Measurements from ENCODE around the gene FOXC1.

GRCh38 chr6:1607516-1608221 is 2.0 kb upstream of the FOXC1 start:
- TF ChIP-seq EZH2 (IDR thresholded peaks at IDR 0.05; ENCODE audit: insufficient read depth, poor library complexity, severe bottlenecking), result peak; percentile 88
- peak; percentile 70; the same call in 1 of the 2 replicates for TF ChIP-seq EZH2phosphoT487 (IDR thresholded peaks at IDR 0.05; ENCODE audit: insufficient read depth, low read depth)
